ENCODE results near the gene CNTNAP3B.
"Not testable (repeated sequence)": the region's sequence is repeated elsewhere in the genome, so short reads cannot be mapped to it uniquely, and the experiment has no call there.

- TF ChIP-seq CTCF (IDR thresholded peaks at IDR 0.05; ENCODE audit: insufficient read depth, low read length, poor library complexity, severe bottlenecking); EZH2phosphoT487 (conservative IDR thresholded peaks at IDR 0.05; ENCODE audit: low read length): not testable (repeated sequence)
Measured at GRCh38 chr9:41874557-41874956, 254.7 kb downstream of the CNTNAP3B start.

Measured in SU-DHL-6 (cell line).